OCI-LY7 (cell line): Measurements from ENCODE around the gene SPSB3. TPM values are rescaled to one million over a fixed set of nuclear protein-coding genes. Genes with fewer than 3 reads are reported as not detected.
A peak's percentile ranks its signal among the peaks of the same experiment; 100 is the strongest.

Experiments used
- BruUV-seq: library from RNA; stranded (reverse); fragments of 400-500 nt; replicated peaks from 2 replicates; lab custom pipeline; 2021; lab: Mats Ljungman, UMichigan
- CTCF ChIA-PET: fragments of 300-600 bp; sonication (Branson Sonifier 250); formaldehyde crosslinking; loops from one replicate; lab custom pipeline; 2022; ENCODE audit warnings: antibody characterized with exemption; ENCODE audit not compliant: unreplicated experiment; lab: Charles Lee
- POLR2A ChIA-PET: fragments of 300-600 bp; sonication (Branson Sonifier 250); formaldehyde crosslinking; loops from one replicate; lab custom pipeline; 2022; ENCODE audit warnings: antibody characterized with exemption; lab: Charles Lee
- DNase-seq: peaks from one replicate; pipeline ENCODE4 v3.0.0-alpha.2; 2015; ENCODE audit warnings: low spot score
- H2AFZ ChIP-seq: fragments of 200-600 bp; sonication (generic), shearing (Covaris generic); 2 replicates; pipeline ENCODE4 v1.6.1; 2014; ENCODE audit warnings: mild to moderate bottlenecking, antibody characterized with exemption, low read length, moderate library complexity
- H3K27ac ChIP-seq: fragments of 200-600 bp; sonication (generic); 2 replicates; pipeline ENCODE4 v1.5.1; 2014; ENCODE audit warnings: mixed run types, low read depth, mild to moderate bottlenecking, moderate library complexity, low read length, inconsistent platforms; ENCODE audit not compliant: poor library complexity, severe bottlenecking
- H3K36me3 ChIP-seq: fragments of 200-600 bp; sonication (generic); 2 replicates; pipeline ENCODE4 v1.6.1; 2014; ENCODE audit warnings: mild to moderate bottlenecking, antibody characterized with exemption, low read length, moderate library complexity, mixed read lengths; ENCODE audit not compliant: insufficient read depth
- H3K4me1 ChIP-seq: fragments of 200-600 bp; sonication (generic); 2 replicates; pipeline ENCODE4 v1.5.1; 2014; ENCODE audit warnings: mild to moderate bottlenecking, low read length; ENCODE audit not compliant: insufficient read depth, poor library complexity, severe bottlenecking
- H3K4me2 ChIP-seq: fragments of 200-600 bp; sonication (generic); 2 replicates; pipeline ENCODE4 v1.6.1; 2014; ENCODE audit warnings: mild to moderate bottlenecking, low read length
- H3K4me3 ChIP-seq: fragments of 200-600 bp; sonication (generic); 2 replicates; pipeline ENCODE4 v1.5.1; 2014; ENCODE audit warnings: mild to moderate bottlenecking, low read depth, low read length; ENCODE audit not compliant: poor library complexity, severe bottlenecking
- H3K79me2 ChIP-seq: fragments of 200-600 bp; sonication (generic); 2 replicates; pipeline ENCODE4 v1.6.1; 2016; ENCODE audit warnings: low read depth, mild to moderate bottlenecking, low read length, moderate library complexity, mixed read lengths; ENCODE audit not compliant: insufficient read depth
- H3K9me2 ChIP-seq: fragments of 200-600 bp; sonication (generic); 2 replicates; pipeline ENCODE4 v1.6.1; 2016; ENCODE audit warnings: mild to moderate bottlenecking, low read length, mixed read lengths; ENCODE audit not compliant: insufficient read depth
- H3K9me3 ChIP-seq: fragments of 200-600 bp; sonication (generic); 2 replicates; pipeline ENCODE4 v1.6.1; 2014; ENCODE audit warnings: mild to moderate bottlenecking, mixed run types, low read length, mixed read lengths
- H4K20me1 ChIP-seq: fragments of 200-600 bp; sonication (generic); 2 replicates; pipeline ENCODE4 v1.6.1; 2014; ENCODE audit warnings: mild to moderate bottlenecking, antibody characterized with exemption, low read length, moderate library complexity, mixed read lengths; ENCODE audit not compliant: insufficient read depth
- EZH2phosphoT487 ChIP-seq: fragments of 200-600 bp; sonication (generic); IDR thresholded peaks from 2 replicates; pipeline ENCODE4 v1.6.1; 2018; ENCODE audit warnings: low read depth, borderline replicate concordance, mild to moderate bottlenecking, mixed run types, antibody characterized with exemption, low read length, moderate library complexity, mixed read lengths
- intact Hi-C: fragments of 100-400 bp; cut with micrococcal nuclease; formaldehyde crosslinking; loops from one replicate; pipeline ENCODE4 v1.10.0; 2022; ENCODE audit not compliant: unreplicated experiment
- total RNA-seq, 2 experiments: library from RNA; depleted of rRNA in 1 of 2; stranded (reverse); fragments of >200 nt in 1 of 2; shearing (Covaris generic) in 1 of 2; gene quantifications; 2 replicates each; pipeline ENCODE4 v1.2.3, GENCODE V29; 2014 to 2022
- TF ChIP-seq, protein P1 (sequence below): fragments of 200-600 bp; sonication (generic); conservative IDR thresholded peaks from 2 replicates; pipeline ENCODE4 v1.5.1; 2014; ENCODE audit warnings: mild to moderate bottlenecking, antibody characterized with exemption, low read length, moderate library complexity, mixed read lengths

Gene SPSB3
- total RNA-seq, 2 experiments from 2014 or later: 33.6 to 52.4 TPM

DNA sequence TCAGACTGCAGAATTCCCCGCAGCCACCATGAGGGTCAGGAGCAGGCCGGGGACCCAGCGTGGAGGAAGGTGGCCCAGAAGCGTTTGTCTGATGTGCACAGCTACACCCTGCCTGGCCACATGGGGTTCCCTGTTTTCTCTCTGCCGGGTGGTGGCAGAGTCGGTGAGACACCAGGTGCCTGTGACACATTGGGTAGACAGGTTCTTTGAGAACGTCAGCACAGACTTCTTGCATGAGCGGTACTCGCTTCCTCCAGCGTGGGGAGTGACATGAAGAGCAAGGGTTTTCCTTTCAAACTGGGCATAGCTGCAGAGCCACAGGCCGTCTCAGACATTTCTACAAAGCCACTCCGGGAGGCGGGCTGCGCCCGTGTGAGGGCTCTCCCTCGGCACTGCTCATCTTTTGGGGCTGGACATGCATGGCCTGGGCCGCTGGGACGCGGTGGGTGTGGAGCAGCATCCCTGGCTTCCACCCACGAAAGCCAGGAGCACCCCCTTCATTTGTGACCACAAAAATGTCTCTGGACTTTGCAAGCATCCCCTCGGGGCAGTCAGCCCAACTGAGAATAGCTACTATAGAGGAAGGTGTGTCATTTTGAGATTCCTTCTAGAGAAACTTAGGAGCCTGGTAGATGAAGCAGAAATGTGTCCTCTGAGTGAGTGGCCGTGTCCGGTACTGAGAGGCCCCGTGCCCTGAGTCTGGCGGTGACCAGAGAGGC is 37.0 kb downstream of the SPSB3 start:
- CTCF ChIA-PET: no interaction called here
- BruUV-seq: TSS peak; percentile 44
- Histone ChIP-seq H3K9me3 (no peaks in the 10 kb centered on the region), H3K79me2 (no peaks in the 10 kb centered on the region), H3K9me2 (no peaks in the 10 kb centered on the region), H3K4me3 (no peak overlapping the region), H3K4me2 (no peak overlapping the region), H3K27ac (no peak overlapping the region), H3K4me1 (no peaks in the 10 kb centered on the region), H4K20me1 (no peaks in the 10 kb centered on the region), H3K36me3 (peaks cover 53% of the 10 kb centered on the region; the same call in 1 of the 2 replicates), H2AFZ (no peak overlapping the region)
- intact Hi-C loops: no loop called here
- POLR2A ChIA-PET: no interaction called here
- no peak for DNase-seq
- TF ChIP-seq EZH2phosphoT487: no peak
- TF ChIP-seq, protein P1, sequence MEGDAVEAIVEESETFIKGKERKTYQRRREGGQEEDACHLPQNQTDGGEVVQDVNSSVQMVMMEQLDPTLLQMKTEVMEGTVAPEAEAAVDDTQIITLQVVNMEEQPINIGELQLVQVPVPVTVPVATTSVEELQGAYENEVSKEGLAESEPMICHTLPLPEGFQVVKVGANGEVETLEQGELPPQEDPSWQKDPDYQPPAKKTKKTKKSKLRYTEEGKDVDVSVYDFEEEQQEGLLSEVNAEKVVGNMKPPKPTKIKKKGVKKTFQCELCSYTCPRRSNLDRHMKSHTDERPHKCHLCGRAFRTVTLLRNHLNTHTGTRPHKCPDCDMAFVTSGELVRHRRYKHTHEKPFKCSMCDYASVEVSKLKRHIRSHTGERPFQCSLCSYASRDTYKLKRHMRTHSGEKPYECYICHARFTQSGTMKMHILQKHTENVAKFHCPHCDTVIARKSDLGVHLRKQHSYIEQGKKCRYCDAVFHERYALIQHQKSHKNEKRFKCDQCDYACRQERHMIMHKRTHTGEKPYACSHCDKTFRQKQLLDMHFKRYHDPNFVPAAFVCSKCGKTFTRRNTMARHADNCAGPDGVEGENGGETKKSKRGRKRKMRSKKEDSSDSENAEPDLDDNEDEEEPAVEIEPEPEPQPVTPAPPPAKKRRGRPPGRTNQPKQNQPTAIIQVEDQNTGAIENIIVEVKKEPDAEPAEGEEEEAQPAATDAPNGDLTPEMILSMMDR: no peak

DNA sequence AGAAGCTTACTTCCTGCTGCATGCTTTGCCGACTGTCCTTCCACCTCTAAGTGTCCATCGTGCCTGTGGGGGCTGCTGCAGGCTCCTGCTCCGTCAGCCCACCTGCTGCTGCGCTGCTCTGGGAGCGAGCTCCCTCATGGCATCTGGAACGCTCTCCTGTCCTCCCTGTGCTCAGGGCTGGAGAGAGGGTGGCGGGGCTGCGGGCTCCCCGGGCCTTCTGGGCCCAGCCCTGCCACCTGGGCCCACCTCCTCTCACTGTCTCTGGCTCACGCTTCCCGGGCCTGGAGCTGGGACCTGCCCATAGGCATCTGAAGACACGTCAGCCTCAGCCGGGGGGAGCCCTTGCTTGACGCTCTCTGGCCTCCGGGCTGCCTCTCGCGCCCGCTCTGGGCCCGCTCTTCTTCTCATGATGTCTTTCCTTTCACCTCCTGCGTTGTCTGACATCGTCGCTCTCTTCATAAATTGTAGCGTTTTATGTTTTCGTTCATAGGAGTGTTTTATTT is 38.0 kb downstream of the SPSB3 start:
- Histone ChIP-seq H3K9me2 (no peaks in the 10 kb centered on the region), H3K79me2 (no peaks in the 10 kb centered on the region), H3K4me1 (no peaks in the 10 kb centered on the region), H3K4me2 (no peak overlapping the region), H3K27ac (no peak overlapping the region), H3K4me3 (no peak overlapping the region), H2AFZ (no peak overlapping the region), H3K9me3 (0 out of 2 replicates have a peak, but pooled peaks cover 4% of the 10 kb centered on the region), H3K36me3 (peaks cover 50% of the 10 kb centered on the region; the same call in 1 of the 2 replicates), H4K20me1 (no peaks in the 10 kb centered on the region)
- ChIA-PET POLR2A (interaction anchor here (0.5 kb wide), 1 partner anchor 62 kb away, joined by 3 read pairs; no protein-coding TSS in a partner anchor), CTCF (no interaction called here)
- BruUV-seq: no TSS peak
- TF ChIP-seq, protein P1: no peak
- no peak for TF ChIP-seq EZH2phosphoT487
- no peak for DNase-seq
- intact Hi-C loops: no loop called here
